Endothelial cell of umbilical vein (primary cell): ENCODE data around the gene RND3. TPM values are rescaled to one million over a fixed set of nuclear protein-coding genes. Genes with fewer than 3 reads are reported as not detected.

Experiments
- BruUV-seq: library from RNA; stranded (reverse); fragments of 400-500 nt; replicated peaks from 2 replicates; lab custom pipeline; 2021; lab: Mats Ljungman, UMichigan
- CTCF ChIA-PET: fragments of 300-600, 350-600 bp; sonication (Branson Sonifier 250); formaldehyde crosslinking; loops from one replicate; lab custom pipeline; 2021; ENCODE audit warnings: antibody characterized with exemption, inconsistent platforms; lab: Charles Lee
- POLR2A ChIA-PET: fragments of 300-600, 350-600 bp; sonication (Branson Sonifier 250); formaldehyde crosslinking; loops from one replicate; lab custom pipeline; 2021; ENCODE audit warnings: antibody characterized with exemption, inconsistent platforms; lab: Charles Lee
- DNase-seq: peaks from one replicate; pipeline ENCODE4 v3.0.0-alpha.2; 2011; ENCODE audit warnings: low read depth, low spot score
- FAIRE-seq: peaks from 2 replicates; lab custom pipeline; 2011; peaks lifted over from hg19 to GRCh38; lab: Jason Lieb, UNC
- H2AFZ ChIP-seq: 2 replicates; pipeline ENCODE4 v1.6.0; 2012; ENCODE audit warnings: low read depth, low read length, control low read depth, inconsistent platforms
- H3K27ac ChIP-seq: 2 replicates; pipeline ENCODE4 v1.5.1; 2011; ENCODE audit warnings: low read depth, mild to moderate bottlenecking, control low read depth, low read length, moderate library complexity; ENCODE audit not compliant: insufficient read depth
- H3K27me3 ChIP-seq, 2 experiments: 2 replicates each; pipeline versions ENCODE4 v1.6.0 to v1.6.1; 2011; ENCODE audit warnings: low read length in 2 of 2, mixed read lengths in 1 of 2; ENCODE audit not compliant: control insufficient read depth in 2 of 2, insufficient read depth in 2 of 2
- H3K36me3 ChIP-seq, 2 experiments: 2 replicates in 1 of 2; 3 replicates in 1 of 2; pipeline ENCODE4 v1.5.1; 2011; ENCODE audit warnings: low read length in 2 of 2, mild to moderate bottlenecking in 1 of 2, moderate library complexity in 1 of 2; ENCODE audit not compliant: control insufficient read depth in 2 of 2, insufficient read depth in 2 of 2; ENCODE audit errors: extremely low read depth in 1 of 2
- H3K4me1 ChIP-seq: 3 replicates; pipeline ENCODE4 v1.5.1; 2011; ENCODE audit warnings: mild to moderate bottlenecking, low read length; ENCODE audit not compliant: control insufficient read depth, insufficient read depth; ENCODE audit errors: extremely low read depth
- H3K4me2 ChIP-seq: 2 replicates; pipeline ENCODE4 v1.6.1; 2011; ENCODE audit warnings: low read length, control low read depth, mixed read lengths; ENCODE audit not compliant: insufficient read depth
- H3K4me3 ChIP-seq, 3 experiments: fragments of 200-600 bp in 1 of 3; sonication (generic), shearing (Covaris generic) in 1 of 3; replicated peaks in 1 of 3; 2 replicates each; pipeline ENCODE4 v1.5.1; 2011 to 2016; ENCODE audit warnings: control low read depth in 3 of 3, low read length in 3 of 3, mild to moderate bottlenecking in 2 of 3, inconsistent platforms in 1 of 3, low read depth in 1 of 3, moderate library complexity in 1 of 3; ENCODE audit not compliant: insufficient read depth in 1 of 3
- H3K79me2 ChIP-seq: 2 replicates; pipeline ENCODE4 v1.6.0; 2012; ENCODE audit warnings: low read length, inconsistent platforms; ENCODE audit not compliant: control insufficient read depth, insufficient read depth
- H3K9ac ChIP-seq: replicated peaks from 2 replicates; pipeline ENCODE3; 2011; ENCODE audit warnings: low read length, control low read depth; ENCODE audit not compliant: insufficient read depth; ENCODE audit errors: extremely low read depth
- H3K9me1 ChIP-seq: replicated peaks from 3 replicates; pipeline ENCODE4 v1.6.0; 2011; ENCODE audit warnings: mild to moderate bottlenecking, low read length; ENCODE audit not compliant: control insufficient read depth, insufficient read depth; ENCODE audit errors: extremely low read depth
- H3K9me3 ChIP-seq: replicated peaks from 2 replicates; pipeline ENCODE4 v1.5.1; 2012; ENCODE audit warnings: low read length, inconsistent platforms; ENCODE audit not compliant: control insufficient read depth, insufficient read depth
- H4K20me1 ChIP-seq: replicated peaks from 2 replicates; pipeline ENCODE3; 2011; ENCODE audit warnings: mild to moderate bottlenecking, low read length; ENCODE audit not compliant: control insufficient read depth, insufficient read depth; ENCODE audit errors: extremely low read depth
- CTCF ChIP-seq, 2 donors: IDR thresholded peaks; 1 replicate in 1 of 2; 2 replicates in 1 of 2; pipeline ENCODE4 v1.5.1; 2011; ENCODE audit warnings: low read length in 2 of 2, mild to moderate bottlenecking in 2 of 2, moderate library complexity in 2 of 2, control low read depth in 1 of 2, inconsistent platforms in 1 of 2, low read depth in 1 of 2; ENCODE audit not compliant: insufficient read depth in 1 of 2; ENCODE audit errors: extremely low read depth in 1 of 2
- MAX ChIP-seq: IDR thresholded peaks from 2 replicates; pipeline ENCODE4 v1.6.1; 2011; ENCODE audit not compliant: insufficient read depth, insufficient read length
- POLR2A ChIP-seq: IDR thresholded peaks from 2 replicates; pipeline ENCODE4 v1.6.1; 2012; ENCODE audit warnings: low read depth, mild to moderate bottlenecking, control low read depth, low read length
- dilution Hi-C: fragments of 300-500 bp; cut with MboI; formaldehyde crosslinking; loops from one replicate; pipeline ENCODE4 v1.15.0; 2019; ENCODE audit warnings: low sequenced_read_pairs; ENCODE audit not compliant: extremely low pct_ligation_motif_present
- intact Hi-C: fragments of 100-400 bp; cut with micrococcal nuclease; formaldehyde crosslinking; loops from one replicate; pipeline ENCODE4 v1.10.0; 2022
- polyA plus RNA-seq, 4 experiments: library from polyadenylated mRNA; depleted of rRNA in 3 of 4; stranded (reverse) in 3 of 4; unstranded in 1 of 4; fragments of >200 nt; gene quantifications; 2 replicates each; pipeline versions ENCODE4 v1.2.1 to v1.2.3, GENCODE V29; 2011 to 2012; ENCODE audit warnings: missing spikeins in 1 of 4
- total RNA-seq: library from RNA; stranded (reverse); gene quantifications from 2 replicates; pipeline ENCODE4 v1.2.3, GENCODE V29; 2021

Gene RND3
- total and polyA plus RNA-seq, 2 donors (not counting 3 experiments of a cell fraction or from before 2014, with no cell fraction given): 53.3 to 158 TPM

- H3K9ac ChIP-seq: peak overlapping the region; percentile 67
- H4K20me1 ChIP-seq: no peaks in the 10 kb centered on the region
- H3K9me3 ChIP-seq: no peaks in the 10 kb centered on the region
- CTCF ChIA-PET: interaction anchor here (0.7 to 3.2 kb wide), 31 partner anchors 8 to 835 kb away, joined by 3 to 21 read pairs (median 5); no protein-coding TSS in a partner anchor
- no peaks in the 10 kb centered on the region for H3K27me3 ChIP-seq
- peak overlapping the region in 2 of 3 experiments; percentile 30 to 55 for H3K4me3 ChIP-seq
- H2AFZ ChIP-seq: peak overlapping the region; percentile 92
- H3K4me2 ChIP-seq: peak overlapping the region; percentile 84
- POLR2A ChIA-PET: interaction anchor here (0.7 to 1.4 kb wide), 4 partner anchors 13 to 1002 kb away, joined by 3 to 5 read pairs (median 4); no protein-coding TSS in a partner anchor
- H3K27ac ChIP-seq: peak overlapping the region; percentile 77
- no peaks in the 10 kb centered on the region for H3K36me3 ChIP-seq
- peak; percentile 47 to 49 for TF ChIP-seq CTCF (IDR thresholded peaks at IDR 0.05; ENCODE audit: extremely low read depth in 1 of 2, insufficient read depth in 1 of 2, low read depth in 1 of 2, low read length in 2 of 2)
- peak; percentile 33 for TF ChIP-seq POLR2A
- no peak for TF ChIP-seq MAX
- DNase-seq (peak; percentile 76), FAIRE-seq (peak; percentile 83)
- H3K4me1 ChIP-seq: peaks cover 17% of the 10 kb centered on the region
- BruUV-seq: TSS peak; percentile 86
- dilution Hi-C loops (no loop called here), intact Hi-C loops (loop anchor here (1.0 to 10.0 kb wide), 8 partner anchors 39 to 828 kb away; partner anchors contain the start of gene RND3)
- H3K79me2 ChIP-seq: no peaks in the 10 kb centered on the region
- H3K9me1 ChIP-seq: no peaks in the 10 kb centered on the region
Observed at GRCh38 chr2:150425121-150425955, 62.1 kb downstream of the RND3 start.
